Kidney glomerular epithelial cell (primary cell): Measurements from ENCODE around the gene HOOK2.
"Not testable (repeated sequence)": the region's sequence is repeated elsewhere in the genome, so short reads cannot be mapped to it uniquely, and the experiment has no call there.

ENCODE experiments used
- DNase-seq: peaks from one replicate; lab custom pipeline; 2025; lab: John Stamatoyannopoulos, UW

HOOK2 gene

GRCh38 chr19:12774588-12775555, at the start of gene HOOK2:
TSS of gene HOOK2 (minus strand) at chr19:12775552. CDS start at chr19:12775449, 103 bp downstream.
- DNase-seq = no peak

GRCh38 chr19:12821761-12822160, 46.4 kb upstream of the HOOK2 start:
- DNase-seq = no peak

- not testable (repeated sequence) for DNase-seq
These were observed 42.5 kb upstream of the HOOK2 start for GRCh38 chr19:12817810-12818209.

- DNase-seq = not testable (repeated sequence)
These were observed 41.8 kb upstream of the HOOK2 start for GRCh38 chr19:12817188-12817587.

GRCh38 chr19:12815088-12815487, 39.7 kb upstream of the HOOK2 start:
- no peak for DNase-seq

GRCh38 chr19:12806242-12807081, 31.1 kb upstream of the HOOK2 start, which contains the start of gene RNASEH2A:
TSS of gene RNASEH2A (plus strand) at chr19:12806584. CDS start at chr19:12806674, 90 bp downstream.
- peak; percentile 62 for DNase-seq

- DNase-seq = no peak
These were observed 28.7 kb upstream of the HOOK2 start for GRCh38 chr19:12804051-12804450.

GRCh38 chr19:12802267-12803106, 27.1 kb upstream of the HOOK2 start:
- DNase-seq = no peak

- peak; percentile 33 for DNase-seq
These were observed 26.3 kb upstream of the HOOK2 start, which contains the start of the genes PRDX2 and THSD8 for GRCh38 chr19:12801466-12802266. TSS of gene PRDX2 (minus strand) at chr19:12801800. CDS start at chr19:12801261, 539 bp downstream. TSS of gene THSD8 (plus strand) at chr19:12802069. CDS start at chr19:12802072, 3 bp downstream.

- DNase-seq = no peak
These were observed 25.6 kb upstream of the HOOK2 start for GRCh38 chr19:12800923-12801465.

- DNase-seq = no peak
These were observed 25.1 kb upstream of the HOOK2 start for GRCh38 chr19:12800466-12800770.

GRCh38 chr19:12799742-12800465, 24.6 kb upstream of the HOOK2 start:
- DNase-seq = no peak

- not testable (repeated sequence) for DNase-seq
These were observed 22.3 kb upstream of the HOOK2 start for GRCh38 chr19:12797607-12798006.

- no peak for DNase-seq
These were observed 21.8 kb upstream of the HOOK2 start for GRCh38 chr19:12797141-12797587.

GRCh38 chr19:12796146-12797071, 21.1 kb upstream of the HOOK2 start:
- peak; percentile 76 for DNase-seq

GRCh38 chr19:12794971-12795381, 19.6 kb upstream of the HOOK2 start:
- no peak for DNase-seq

- DNase-seq = no peak
These were observed 19.0 kb upstream of the HOOK2 start for GRCh38 chr19:12794196-12794941.
